Liver (tissue), 9 donors: ENCODE results near the gene KMT2A. TPM values are rescaled to one million over a fixed set of nuclear protein-coding genes. Genes with fewer than 3 reads are reported as not detected.
"Not testable (repeated sequence)": the region's sequence is repeated elsewhere in the genome, so short reads cannot be mapped to it uniquely, and the experiment has no call there.

Experiments used
- DNase-seq: peaks from one replicate; pipeline ENCODE4 v3.0.0-alpha.2; 2017; ENCODE audit warnings: low spot score
- H3K27ac ChIP-seq, 2 donors: one replicate each; pipeline ENCODE4 v1.7.0; 2013; ENCODE audit warnings: inconsistent platforms in 2 of 2, low read length in 2 of 2, control low read depth in 1 of 2, low read depth in 1 of 2, mild to moderate bottlenecking in 1 of 2
- H3K27me3 ChIP-seq, 4 donors: one replicate each; pipeline versions ENCODE4 v1.6.1 to v1.7.0; 2013; ENCODE audit warnings: low read length in 3 of 4, inconsistent platforms in 1 of 4, mild to moderate bottlenecking in 1 of 4, moderate library complexity in 1 of 4; ENCODE audit not compliant: control insufficient read depth in 4 of 4, insufficient read depth in 4 of 4
- H3K36me3 ChIP-seq, 4 donors: one replicate each; pipeline versions ENCODE4 v1.6.1 to v1.7.0; 2013; ENCODE audit warnings: low read length in 3 of 4, mild to moderate bottlenecking in 3 of 4, low read depth in 1 of 4, moderate library complexity in 1 of 4; ENCODE audit not compliant: control insufficient read depth in 4 of 4, insufficient read depth in 3 of 4
- H3K4me1 ChIP-seq, 4 donors: one replicate each; pipeline versions ENCODE4 v1.6.1 to v1.7.0; 2013; ENCODE audit warnings: low read length in 3 of 4, mild to moderate bottlenecking in 3 of 4, moderate library complexity in 1 of 4; ENCODE audit not compliant: control insufficient read depth in 4 of 4, insufficient read depth in 4 of 4
- H3K4me3 ChIP-seq, 3 donors: one replicate each; pipeline versions ENCODE4 v1.6.1 to v1.7.0; 2013; ENCODE audit warnings: low read length in 3 of 3, control low read depth in 1 of 3, low read depth in 1 of 3, mild to moderate bottlenecking in 1 of 3
- H3K9ac ChIP-seq, 2 donors: one replicate each; pipeline ENCODE4 v1.7.0; 2013; ENCODE audit warnings: low read length in 2 of 2, mild to moderate bottlenecking in 2 of 2, moderate library complexity in 2 of 2, control low read depth in 1 of 2, low read depth in 1 of 2
- H3K9me3 ChIP-seq, 4 donors: one replicate each; pipeline versions ENCODE4 v1.6.1 to v1.7.0; 2013; ENCODE audit warnings: low read length in 3 of 4; ENCODE audit not compliant: control insufficient read depth in 4 of 4
- EGR1 ChIP-seq, 2 donors: IDR thresholded peaks; 2 replicates each; pipeline ENCODE4 v1.6.1; 2016 to 2018; ENCODE audit warnings: antibody characterized with exemption in 2 of 2, low read depth in 2 of 2
- FOXA1 ChIP-seq: IDR thresholded peaks from 2 replicates; pipeline ENCODE4 v1.6.1; 2016; ENCODE audit warnings: antibody characterized with exemption
- GABPA ChIP-seq, 2 donors: IDR thresholded peaks in 1 of 2; conservative IDR thresholded peaks in 1 of 2; 2 replicates each; pipeline ENCODE4 v1.6.1; 2016; ENCODE audit warnings: antibody characterized with exemption in 2 of 2, mild to moderate bottlenecking in 1 of 2, moderate library complexity in 1 of 2
- HNF4A ChIP-seq, 2 donors: conservative IDR thresholded peaks; 2 replicates each; pipeline ENCODE4 v1.6.1; 2016; ENCODE audit warnings: antibody characterized with exemption in 2 of 2, mild to moderate bottlenecking in 2 of 2
- HNF4G ChIP-seq: IDR thresholded peaks from 2 replicates; pipeline ENCODE4 v1.6.1; 2016; ENCODE audit warnings: antibody characterized with exemption
- JUND ChIP-seq, 2 donors: IDR thresholded peaks; 2 replicates each; pipeline ENCODE4 v1.6.1; 2016; ENCODE audit warnings: antibody characterized with exemption in 2 of 2
- NR2F2 ChIP-seq: IDR thresholded peaks from 2 replicates; pipeline ENCODE4 v1.6.1; 2016; ENCODE audit warnings: antibody characterized with exemption
- RAD21 ChIP-seq, 2 donors: IDR thresholded peaks; 2 replicates each; pipeline ENCODE4 v1.6.1; 2016; ENCODE audit warnings: antibody characterized with exemption in 2 of 2, mild to moderate bottlenecking in 2 of 2
- RXRA ChIP-seq, 2 donors: IDR thresholded peaks; 2 replicates each; pipeline ENCODE4 v1.6.1; 2017 to 2018; ENCODE audit warnings: antibody characterized with exemption in 2 of 2, mild to moderate bottlenecking in 1 of 2
- SP1 ChIP-seq: IDR thresholded peaks from 2 replicates; pipeline ENCODE4 v1.6.1; 2018; ENCODE audit warnings: antibody characterized with exemption, mild to moderate bottlenecking
- TAF1 ChIP-seq: conservative IDR thresholded peaks from 2 replicates; pipeline ENCODE4 v1.6.1; 2016; ENCODE audit warnings: antibody characterized with exemption, mild to moderate bottlenecking
- YY1 ChIP-seq: IDR thresholded peaks from 2 replicates; pipeline ENCODE4 v1.6.1; 2016; ENCODE audit warnings: antibody characterized with exemption, mild to moderate bottlenecking
- ZBTB33 ChIP-seq: IDR thresholded peaks from 2 replicates; pipeline ENCODE4 v1.6.1; 2016; ENCODE audit warnings: antibody characterized with exemption
- WGBS: extraction: QIAGEN DNeasy Blood & Tissue Kit; methylation state at CpG from one replicate; pipeline ENCODE4 v1.1.7; 2013; 5-methylcytosine and 5-hydroxymethylcytosine counted together
- polyA plus RNA-seq, 2 donors: library from polyadenylated mRNA; stranded (reverse) in 1 of 2; unstranded in 1 of 2; fragments of 200-250 nt in 1 of 2; fragments of >200 nt in 1 of 2; fragmentation: Nextera tagmentation in 1 of 2; extraction: Ambion mirVana in 1 of 2; gene quantifications; one replicate each; pipeline versions ENCODE4 v1.2.1 to v1.2.3, GENCODE V29; 2013 to 2015
- total RNA-seq, 2 donors: library from RNA; depleted of rRNA; stranded (reverse); fragments of >200 nt; gene quantifications; one replicate each; pipeline ENCODE4 v1.2.3, GENCODE V29; 2014
- TF ChIP-seq, protein P1 (sequence below): IDR thresholded peaks from 2 replicates; pipeline ENCODE4 v1.6.1; 2016; ENCODE audit warnings: antibody characterized with exemption, mild to moderate bottlenecking
- TF ChIP-seq, protein P2 (sequence below): fragments of 150-350 bp; IDR thresholded peaks from 2 replicates; pipeline ENCODE4 v1.5.1; 2017; ENCODE audit warnings: improper control_type of control experiment, low read depth, low read length; ENCODE audit not compliant: missing input control
- TF ChIP-seq, protein P3 (sequence below): IDR thresholded peaks from 2 replicates; pipeline ENCODE4 v1.6.1; 2016; ENCODE audit warnings: antibody characterized with exemption
- TF ChIP-seq, protein P4 (sequence below): IDR thresholded peaks from 2 replicates; pipeline ENCODE4 v1.6.1; 2016; ENCODE audit warnings: antibody characterized with exemption
- donor health status: healthy.
- donor health status: healthy.
- donor health status: healthy.
- donor health status: healthy.
- donor health status: healthy.

KMT2A gene
- total and polyA plus RNA-seq, 4 donors: 4.3 to 27.9 (median 12.9) TPM

DNA sequence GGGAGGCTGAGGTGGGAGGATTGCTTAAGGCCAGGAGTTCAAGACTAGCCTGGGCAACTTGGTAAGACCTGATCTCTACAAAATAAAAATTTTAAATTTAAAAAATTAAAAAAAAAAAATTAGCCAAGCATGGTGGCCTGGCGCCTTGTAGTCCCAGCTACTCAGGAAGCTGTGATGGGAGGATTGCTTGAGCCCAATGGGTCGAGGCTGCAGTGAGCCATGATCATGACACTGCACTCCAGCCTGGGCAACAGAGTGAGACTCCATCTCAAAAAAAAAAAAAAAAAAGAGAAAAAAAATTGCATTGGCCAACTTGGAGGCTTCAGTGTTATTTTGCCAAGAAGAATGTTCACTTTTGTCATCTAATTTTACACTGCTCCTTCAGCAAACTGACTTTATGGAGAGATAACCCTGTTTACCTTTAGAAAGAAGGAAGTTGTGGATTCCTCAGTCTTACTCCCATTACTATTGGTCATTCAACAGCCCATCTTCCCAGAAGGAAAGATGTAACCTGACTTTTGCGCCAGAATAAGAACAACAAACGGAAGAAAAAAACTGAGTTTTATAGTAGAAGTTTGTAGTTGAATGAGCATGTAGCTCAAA lies 13.1 kb downstream of the KMT2A start (continued):
- TF ChIP-seq RXRA (IDR thresholded peaks at IDR 0.05) (no peak), GABPA (IDR thresholded peaks at IDR 0.05 in 1 of 2, conservative IDR thresholded peaks at IDR 0.05 in 1 of 2) (no peak)

- H3K4me1 ChIP-seq: peaks cover 0 to 6% (median 3%) of the 10 kb centered on the region in 4 donors
- DNase-seq: no peak
- no peaks in the 10 kb centered on the region for H3K9me3 ChIP-seq
- no peak overlapping the region for H3K4me3 ChIP-seq
- 48% methylated on average over 1 of the region's 1 CpG for WGBS
- H3K9ac ChIP-seq: no peak overlapping the region
- H3K27ac ChIP-seq: no peak overlapping the region
- no peaks in the 10 kb centered on the region for H3K36me3 ChIP-seq
- TF ChIP-seq RAD21 (IDR thresholded peaks at IDR 0.05) (no peak), NR2F2 (no peak), ZBTB33 (no peak)
- no peaks in the 10 kb centered on the region for H3K27me3 ChIP-seq
Measured at GRCh38 chr11:118450451-118450850, 14.2 kb downstream of the KMT2A start.

DNA sequence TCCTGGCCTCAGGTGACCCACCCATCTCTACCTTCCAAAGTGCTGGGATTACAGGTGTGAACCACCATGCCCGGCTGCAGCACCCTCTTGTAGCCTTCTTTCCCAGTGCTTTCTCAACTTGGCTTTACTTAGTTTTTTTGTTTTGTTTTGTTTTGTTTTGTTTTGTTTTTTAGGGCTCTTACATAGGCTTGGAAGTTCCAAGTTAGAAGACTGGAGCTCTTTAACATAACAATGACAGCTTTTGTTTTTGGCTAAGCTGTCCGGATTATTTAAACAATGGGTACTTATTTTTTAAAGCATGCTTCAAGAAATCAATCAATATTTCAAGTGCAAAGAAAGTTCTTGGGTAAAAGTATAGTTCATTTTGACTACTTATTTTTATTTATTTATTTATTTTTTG lies 25.9 kb downstream of the KMT2A start:
- no peaks in the 10 kb centered on the region for H3K9me3 ChIP-seq
- H3K4me1 ChIP-seq: no peaks in the 10 kb centered on the region
- H3K36me3 ChIP-seq: no peaks in the 10 kb centered on the region
- no peak overlapping the region for H3K27ac ChIP-seq
- no peak for DNase-seq
- H3K9ac ChIP-seq: no peak overlapping the region
- TF ChIP-seq FOXA1: no peak
- TF ChIP-seq GABPA (IDR thresholded peaks at IDR 0.05 in 1 of 2, conservative IDR thresholded peaks at IDR 0.05 in 1 of 2): no peak
- TF ChIP-seq EGR1 (IDR thresholded peaks at IDR 0.05; ENCODE audit: low read depth in 2 of 2): no peak
- no peak for TF ChIP-seq SP1
- no peak for TF ChIP-seq ZBTB33
- TF ChIP-seq, protein P1, sequence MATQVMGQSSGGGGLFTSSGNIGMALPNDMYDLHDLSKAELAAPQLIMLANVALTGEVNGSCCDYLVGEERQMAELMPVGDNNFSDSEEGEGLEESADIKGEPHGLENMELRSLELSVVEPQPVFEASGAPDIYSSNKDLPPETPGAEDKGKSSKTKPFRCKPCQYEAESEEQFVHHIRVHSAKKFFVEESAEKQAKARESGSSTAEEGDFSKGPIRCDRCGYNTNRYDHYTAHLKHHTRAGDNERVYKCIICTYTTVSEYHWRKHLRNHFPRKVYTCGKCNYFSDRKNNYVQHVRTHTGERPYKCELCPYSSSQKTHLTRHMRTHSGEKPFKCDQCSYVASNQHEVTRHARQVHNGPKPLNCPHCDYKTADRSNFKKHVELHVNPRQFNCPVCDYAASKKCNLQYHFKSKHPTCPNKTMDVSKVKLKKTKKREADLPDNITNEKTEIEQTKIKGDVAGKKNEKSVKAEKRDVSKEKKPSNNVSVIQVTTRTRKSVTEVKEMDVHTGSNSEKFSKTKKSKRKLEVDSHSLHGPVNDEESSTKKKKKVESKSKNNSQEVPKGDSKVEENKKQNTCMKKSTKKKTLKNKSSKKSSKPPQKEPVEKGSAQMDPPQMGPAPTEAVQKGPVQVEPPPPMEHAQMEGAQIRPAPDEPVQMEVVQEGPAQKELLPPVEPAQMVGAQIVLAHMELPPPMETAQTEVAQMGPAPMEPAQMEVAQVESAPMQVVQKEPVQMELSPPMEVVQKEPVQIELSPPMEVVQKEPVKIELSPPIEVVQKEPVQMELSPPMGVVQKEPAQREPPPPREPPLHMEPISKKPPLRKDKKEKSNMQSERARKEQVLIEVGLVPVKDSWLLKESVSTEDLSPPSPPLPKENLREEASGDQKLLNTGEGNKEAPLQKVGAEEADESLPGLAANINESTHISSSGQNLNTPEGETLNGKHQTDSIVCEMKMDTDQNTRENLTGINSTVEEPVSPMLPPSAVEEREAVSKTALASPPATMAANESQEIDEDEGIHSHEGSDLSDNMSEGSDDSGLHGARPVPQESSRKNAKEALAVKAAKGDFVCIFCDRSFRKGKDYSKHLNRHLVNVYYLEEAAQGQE: no peak
- TF ChIP-seq, protein P2, sequence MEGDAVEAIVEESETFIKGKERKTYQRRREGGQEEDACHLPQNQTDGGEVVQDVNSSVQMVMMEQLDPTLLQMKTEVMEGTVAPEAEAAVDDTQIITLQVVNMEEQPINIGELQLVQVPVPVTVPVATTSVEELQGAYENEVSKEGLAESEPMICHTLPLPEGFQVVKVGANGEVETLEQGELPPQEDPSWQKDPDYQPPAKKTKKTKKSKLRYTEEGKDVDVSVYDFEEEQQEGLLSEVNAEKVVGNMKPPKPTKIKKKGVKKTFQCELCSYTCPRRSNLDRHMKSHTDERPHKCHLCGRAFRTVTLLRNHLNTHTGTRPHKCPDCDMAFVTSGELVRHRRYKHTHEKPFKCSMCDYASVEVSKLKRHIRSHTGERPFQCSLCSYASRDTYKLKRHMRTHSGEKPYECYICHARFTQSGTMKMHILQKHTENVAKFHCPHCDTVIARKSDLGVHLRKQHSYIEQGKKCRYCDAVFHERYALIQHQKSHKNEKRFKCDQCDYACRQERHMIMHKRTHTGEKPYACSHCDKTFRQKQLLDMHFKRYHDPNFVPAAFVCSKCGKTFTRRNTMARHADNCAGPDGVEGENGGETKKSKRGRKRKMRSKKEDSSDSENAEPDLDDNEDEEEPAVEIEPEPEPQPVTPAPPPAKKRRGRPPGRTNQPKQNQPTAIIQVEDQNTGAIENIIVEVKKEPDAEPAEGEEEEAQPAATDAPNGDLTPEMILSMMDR: no peak
- TF ChIP-seq TAF1: no peak
- TF ChIP-seq JUND (IDR thresholded peaks at IDR 0.05): no peak
- TF ChIP-seq, protein P3, sequence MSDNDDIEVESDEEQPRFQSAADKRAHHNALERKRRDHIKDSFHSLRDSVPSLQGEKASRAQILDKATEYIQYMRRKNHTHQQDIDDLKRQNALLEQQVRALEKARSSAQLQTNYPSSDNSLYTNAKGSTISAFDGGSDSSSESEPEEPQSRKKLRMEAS: no peak
- no peak for TF ChIP-seq NR2F2
- no peak for TF ChIP-seq YY1
- TF ChIP-seq, protein P4, sequence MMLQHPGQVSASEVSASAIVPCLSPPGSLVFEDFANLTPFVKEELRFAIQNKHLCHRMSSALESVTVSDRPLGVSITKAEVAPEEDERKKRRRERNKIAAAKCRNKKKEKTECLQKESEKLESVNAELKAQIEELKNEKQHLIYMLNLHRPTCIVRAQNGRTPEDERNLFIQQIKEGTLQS: no peak
- TF ChIP-seq HNF4A (conservative IDR thresholded peaks at IDR 0.05): no peak
- no peak for TF ChIP-seq RAD21 (IDR thresholded peaks at IDR 0.05)
- no peak for TF ChIP-seq RXRA (IDR thresholded peaks at IDR 0.05)
- TF ChIP-seq HNF4G: no peak
- 92% methylated on average over 2 of the region's 2 CpGs for WGBS
- H3K4me3 ChIP-seq: no peak overlapping the region
- H3K27me3 ChIP-seq: no peaks in the 10 kb centered on the region

DNA sequence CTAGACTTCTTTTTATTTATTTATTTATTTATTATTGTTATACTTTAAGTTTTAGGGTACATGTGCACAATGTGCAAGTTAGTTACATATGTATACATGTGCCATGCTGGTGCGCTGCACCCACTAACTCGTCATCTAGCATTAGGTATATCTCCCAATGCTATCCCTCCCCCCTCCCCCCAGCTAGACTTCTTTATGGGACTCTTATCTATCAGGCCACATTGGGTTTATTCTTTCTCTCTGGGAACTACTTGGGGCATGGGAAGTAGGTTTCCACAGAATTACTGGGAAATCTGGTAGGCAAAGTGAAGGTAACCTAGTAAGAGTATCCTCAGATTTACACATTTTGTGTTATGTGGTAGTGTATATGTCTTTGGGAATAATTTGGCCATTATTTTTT lies 32.7 kb downstream of the KMT2A start:
- H3K27me3 ChIP-seq, H3K4me3 ChIP-seq, H3K9me3 ChIP-seq, H3K9ac ChIP-seq, H3K4me1 ChIP-seq, DNase-seq, H3K27ac ChIP-seq: not testable (repeated sequence)
- peaks cover 2 to 29% (median 23%) of the 10 kb centered on the region in 4 donors for H3K36me3 ChIP-seq
- 95% methylated on average over 2 of the region's 2 CpGs for WGBS
